KG1 (cell line): ENCODE results near the gene BMPR1B.
"Not testable (repeated sequence)": the region's sequence is repeated elsewhere in the genome, so short reads cannot be mapped to it uniquely, and the experiment has no call there.

Experiments used
- DNase-seq: peaks from one replicate; lab custom pipeline; 2025; lab: John Stamatoyannopoulos, UW

BMPR1B gene

DNA sequence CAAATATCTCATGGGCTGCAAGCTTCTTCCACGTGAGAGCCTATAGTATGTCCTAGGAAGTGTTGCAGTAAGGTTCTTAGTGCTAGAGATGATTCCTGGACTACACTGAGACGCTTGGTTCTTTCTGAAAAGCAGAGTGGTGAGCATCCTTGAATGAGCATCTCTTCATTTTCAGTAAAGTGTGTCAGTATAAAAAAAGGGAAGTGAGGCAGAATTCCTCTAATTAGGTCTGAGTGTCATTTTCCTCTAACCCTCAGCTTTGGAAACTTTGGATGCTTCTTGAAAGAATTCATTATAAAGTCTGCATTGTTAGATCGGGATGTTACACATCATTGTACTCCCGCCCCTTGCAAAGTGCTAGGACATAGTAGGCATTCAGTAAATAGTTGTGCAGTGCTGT is 5.2 kb downstream of the BMPR1B start:
- DNase-seq, result no peak

GRCh38 chr4:94763500-94763899 is 5.7 kb downstream of the BMPR1B start:
- DNase-seq, result no peak

- DNase-seq, result no peak
Observed at GRCh38 chr4:94764069-94764468, 6.3 kb downstream of the BMPR1B start.

DNA sequence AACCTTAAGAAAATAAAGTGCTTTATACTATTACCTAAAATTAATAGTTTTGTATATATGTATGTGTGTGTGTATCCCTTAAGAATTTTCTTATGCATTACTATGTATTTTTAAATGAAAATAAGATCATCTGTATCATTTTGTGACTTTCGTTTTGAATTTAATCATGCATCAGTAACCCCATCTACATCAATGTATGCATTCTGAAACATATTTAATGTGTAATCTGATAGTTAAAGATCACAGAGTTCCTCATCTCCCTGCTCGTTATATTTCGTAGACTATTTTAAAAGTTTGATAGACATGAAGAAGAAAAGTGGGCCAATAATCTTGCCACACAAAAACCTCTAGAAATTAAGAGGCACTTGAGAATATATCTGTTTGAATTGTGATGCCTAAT is 7.4 kb downstream of the BMPR1B start:
- DNase-seq, result no peak

GRCh38 chr4:94765648-94766047 is 7.9 kb downstream of the BMPR1B start:
- no peak for DNase-seq

- no peak for DNase-seq
Observed at GRCh38 chr4:94766856-94767255, 9.1 kb downstream of the BMPR1B start.

GRCh38 chr4:94767446-94767845 is 9.7 kb downstream of the BMPR1B start:
- DNase-seq, result no peak

DNA sequence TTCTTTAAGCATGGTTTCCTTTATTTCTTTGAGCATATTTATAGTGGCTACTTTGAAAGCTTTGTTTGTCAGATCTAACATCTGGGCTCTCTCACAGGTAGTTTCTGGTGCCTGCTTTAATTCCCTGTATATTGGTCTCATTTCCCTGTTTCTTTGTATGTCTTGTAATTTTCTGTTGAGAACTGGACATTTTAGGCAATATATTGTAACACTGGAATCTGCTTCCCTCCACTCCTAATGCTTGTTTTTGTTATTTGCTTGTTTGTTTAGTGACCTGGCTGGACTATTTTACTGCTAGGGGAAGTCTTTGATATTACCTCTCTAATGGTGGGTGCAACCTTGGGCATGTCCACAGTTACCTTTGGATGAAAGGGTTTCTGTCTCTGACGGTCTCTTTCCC is 25.0 kb downstream of the BMPR1B start:
- no peak for DNase-seq

DNA sequence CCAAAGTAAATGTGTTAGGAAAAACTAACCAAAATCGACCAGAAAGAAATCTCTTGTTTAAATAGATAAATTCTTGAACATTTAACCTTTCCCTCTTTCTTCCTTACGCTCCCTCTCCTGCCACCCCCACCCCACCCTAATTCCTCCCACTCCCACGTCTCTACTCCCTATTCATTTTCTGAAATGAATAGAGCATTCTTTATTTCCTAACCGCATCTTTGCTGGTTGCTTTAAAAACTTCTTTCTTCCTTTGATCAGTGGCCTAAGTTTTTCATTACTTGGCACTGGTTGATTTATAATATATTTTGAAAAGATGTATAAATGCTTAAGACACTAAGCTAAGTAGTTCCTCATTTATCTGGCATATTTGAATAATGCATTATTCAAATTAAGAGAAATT is 33.9 kb downstream of the BMPR1B start:
- no peak for DNase-seq

DNA sequence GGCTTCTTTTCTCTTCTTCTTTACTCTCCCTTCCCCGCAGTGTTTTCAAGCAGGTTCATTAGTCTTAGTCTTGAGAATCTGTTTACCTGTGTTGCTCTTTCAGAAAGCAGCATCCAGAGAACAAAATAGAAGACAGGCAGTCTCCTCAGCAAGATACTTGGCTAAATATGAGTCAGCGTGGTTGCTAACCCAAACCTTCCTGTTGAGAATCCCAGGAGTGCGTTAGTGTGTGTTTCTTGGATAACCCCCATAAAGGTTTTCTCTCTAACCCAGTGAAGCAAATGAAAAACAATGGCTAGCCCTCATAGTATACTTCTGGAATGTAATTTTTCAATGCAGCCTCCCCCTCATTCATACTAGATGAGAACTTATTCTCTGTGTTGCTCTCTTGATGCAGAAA is 41.1 kb downstream of the BMPR1B start:
- DNase-seq, result no peak

- DNase-seq, result no peak
Observed at GRCh38 chr4:94801016-94801415, 43.3 kb downstream of the BMPR1B start.

GRCh38 chr4:94802091-94802490 is 44.3 kb downstream of the BMPR1B start:
- no peak for DNase-seq

- DNase-seq, result no peak
Observed at GRCh38 chr4:94803181-94803580, 45.4 kb downstream of the BMPR1B start.

DNA sequence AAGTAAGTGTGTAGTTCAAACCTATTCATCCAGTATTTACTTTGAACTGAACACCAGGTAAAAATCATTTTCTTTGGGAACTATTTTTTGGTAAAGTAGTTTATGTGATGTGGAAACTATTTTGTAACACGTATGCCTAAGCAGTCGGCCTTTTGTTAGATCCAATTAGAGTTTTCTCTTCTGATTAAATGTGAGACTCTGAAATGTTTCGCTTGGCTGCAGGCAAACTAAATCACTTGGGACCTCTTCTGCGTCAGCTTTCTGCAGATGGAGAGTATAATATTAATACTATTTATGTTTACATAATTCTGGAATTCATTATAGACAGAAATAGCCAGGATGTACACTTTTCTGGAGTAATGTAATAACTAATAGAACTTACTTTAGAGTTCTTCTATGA is 46.9 kb downstream of the BMPR1B start:
- DNase-seq, result no peak

GRCh38 chr4:94806376-94806775 is 48.6 kb downstream of the BMPR1B start:
- no peak for DNase-seq

- no peak for DNase-seq
Observed at GRCh38 chr4:94811643-94812042, 53.9 kb downstream of the BMPR1B start.

DNA sequence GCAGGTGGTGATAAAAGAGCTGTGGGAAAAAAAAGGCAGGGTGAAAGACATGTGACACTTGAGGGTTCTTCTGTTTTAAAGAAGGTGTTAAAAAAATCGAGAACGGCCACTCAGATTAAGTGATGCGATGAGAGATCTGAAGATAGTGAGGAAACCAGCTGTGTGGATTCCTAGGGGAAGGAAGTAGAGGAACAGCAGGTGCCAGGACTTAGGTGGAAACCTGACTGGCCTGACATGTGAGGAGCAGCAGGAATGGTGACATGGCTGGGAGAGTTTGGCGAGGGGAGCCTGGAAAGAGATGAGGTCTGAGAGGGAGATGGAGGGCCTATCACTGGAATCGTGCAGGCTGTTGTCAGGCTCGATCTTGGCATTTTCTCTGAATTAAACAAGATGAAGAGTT is 55.5 kb downstream of the BMPR1B start:
- no peak for DNase-seq

DNA sequence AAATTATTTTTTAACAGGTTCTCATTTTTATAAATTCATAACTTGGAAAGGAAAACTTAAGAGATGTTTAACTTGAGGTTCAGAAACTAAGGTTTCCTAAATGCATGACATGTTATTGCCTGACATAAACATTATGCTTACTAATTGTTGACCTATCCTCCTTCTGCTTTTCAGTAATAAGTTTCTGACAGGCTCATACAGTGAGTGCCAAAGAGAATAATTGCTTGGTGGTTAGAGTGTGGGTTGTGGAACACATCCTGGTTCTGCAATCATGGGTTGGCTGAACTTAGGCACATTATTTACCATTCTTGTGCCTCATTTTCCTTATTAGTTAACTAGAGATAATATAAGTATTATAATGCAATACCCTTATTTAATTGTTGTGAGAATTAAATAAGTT is 56.5 kb downstream of the BMPR1B start:
- DNase-seq, result no peak

DNA sequence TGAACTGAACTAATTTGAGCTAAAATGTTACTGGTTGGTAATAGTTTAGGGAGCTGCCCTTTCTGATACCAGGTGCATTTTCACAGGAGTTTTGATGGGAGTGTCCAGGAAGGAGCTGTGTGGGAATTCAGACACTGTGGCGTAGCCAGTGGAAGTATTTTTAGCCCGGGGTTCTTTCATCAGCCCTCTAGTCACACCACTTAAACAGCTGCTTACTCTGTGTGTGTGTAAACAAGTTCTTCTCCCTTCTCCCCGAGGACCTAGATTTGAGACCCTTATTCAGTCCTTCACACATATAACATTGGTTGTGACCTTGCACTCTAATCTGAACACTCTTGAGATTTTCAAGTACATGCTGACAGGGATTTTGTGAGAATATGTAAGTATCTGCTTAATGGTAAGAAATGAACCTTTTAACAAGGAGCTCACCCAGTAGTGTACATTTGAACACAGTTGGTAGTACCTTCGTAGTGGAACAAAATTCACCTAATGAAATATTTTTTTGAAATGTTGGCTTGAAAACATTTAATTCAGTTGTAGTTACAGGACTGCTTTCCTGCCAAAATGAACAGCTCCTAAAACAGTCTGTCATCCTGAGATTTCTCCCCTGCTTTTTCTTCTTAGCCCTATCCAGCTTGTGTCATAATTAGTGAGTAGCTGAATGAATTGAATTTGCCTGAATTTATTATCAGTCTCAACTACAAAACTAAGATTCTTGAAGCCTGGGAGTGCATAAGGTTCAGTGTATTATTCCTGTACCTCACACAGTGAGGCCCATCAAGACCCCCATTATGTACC is 61.8 kb downstream of the BMPR1B start:
- DNase-seq, result no peak

- DNase-seq, result no peak
Observed at GRCh38 chr4:94826206-94826605, 68.5 kb downstream of the BMPR1B start.

DNA sequence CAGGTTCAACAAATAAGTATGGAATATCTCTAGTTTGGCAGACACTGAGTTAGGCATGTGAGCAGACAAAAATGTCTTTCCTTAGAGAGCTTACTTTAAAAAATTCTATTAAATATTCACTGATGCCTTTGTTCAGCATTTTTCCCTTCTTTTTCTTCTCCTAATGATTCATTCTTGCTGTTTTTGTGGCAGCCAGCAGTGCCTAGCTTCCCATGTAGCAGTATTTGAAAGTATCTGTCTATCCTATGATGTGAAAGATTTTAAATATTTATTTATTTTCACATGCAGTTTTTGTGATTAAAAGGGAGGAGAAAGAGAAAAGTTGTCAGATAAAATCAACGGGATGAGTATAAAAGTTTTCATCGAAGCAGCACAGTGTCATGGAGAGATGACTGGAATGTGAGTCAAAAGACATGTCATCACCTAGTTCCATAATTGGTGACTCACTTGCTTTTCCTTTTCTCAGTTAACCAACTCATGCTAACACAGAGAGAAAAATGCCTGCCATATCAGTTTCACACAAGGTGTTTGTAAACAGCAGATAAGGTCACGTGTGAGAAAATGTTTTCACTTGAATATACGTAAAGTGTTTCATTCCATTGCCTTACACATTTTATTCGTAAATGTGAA is 69.8 kb downstream of the BMPR1B start:
- no peak for DNase-seq

DNA sequence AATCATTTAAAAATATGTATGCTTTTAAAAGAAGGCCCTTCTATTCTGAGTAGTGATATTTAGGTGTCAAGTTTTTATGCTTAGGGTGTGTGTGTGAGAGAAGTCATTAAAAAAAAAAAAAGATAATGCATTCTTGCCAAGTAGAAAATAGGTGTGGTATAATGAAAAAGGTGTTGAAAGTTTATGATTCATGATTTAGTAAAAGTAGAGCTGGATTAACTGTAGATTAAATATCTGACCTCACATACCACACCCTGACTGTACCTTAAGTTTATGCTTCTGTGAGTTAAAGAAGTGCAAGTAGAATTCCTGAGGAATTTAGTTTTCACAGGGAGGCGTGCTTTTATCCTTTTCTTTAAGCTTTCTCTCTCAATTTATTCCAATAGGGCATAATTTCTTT is 71.1 kb downstream of the BMPR1B start:
- DNase-seq, result no peak

- no peak for DNase-seq
Observed at GRCh38 chr4:94831607-94832006, 73.9 kb downstream of the BMPR1B start.

DNA sequence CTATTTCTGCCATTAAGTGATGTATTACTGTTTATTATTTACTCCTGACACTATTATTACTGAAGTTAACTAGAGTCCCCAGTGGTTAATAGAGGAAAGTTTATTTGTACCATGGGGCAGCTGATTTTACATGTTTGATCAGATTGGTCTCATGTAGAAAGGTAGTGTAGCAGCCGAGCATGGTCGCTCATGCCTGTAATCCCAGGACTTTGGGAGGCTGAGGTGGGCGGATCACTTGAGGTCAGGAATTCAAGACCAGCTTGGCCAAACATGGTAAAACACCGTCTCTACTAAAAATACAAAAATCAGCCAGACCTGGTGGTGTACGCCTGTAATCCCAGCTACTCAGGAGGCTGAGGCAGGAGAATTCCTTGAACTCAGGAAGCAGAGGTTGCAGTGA is 74.6 kb downstream of the BMPR1B start:
- not testable (repeated sequence) for DNase-seq
